Right cardiac atrium (tissue), 5 donors: Measurements from ENCODE around the gene SCG3. TPM values are rescaled to one million over a fixed set of nuclear protein-coding genes. Genes with fewer than 3 reads are reported as not detected.

Experiments used
- ATAC-seq, 2 donors: fragments of 200-7000 bp; cut with Tn5 transposase; one replicate each; pipeline versions ENCODE4 v1.8.0 to v1.9.1; 2020; ENCODE audit warnings: moderate library complexity in 2 of 2, mild to moderate bottlenecking in 1 of 2
- DNase-seq, 3 donors: peaks; one replicate each; pipeline ENCODE4 v3.0.0-alpha.2; 2020
- H3K27ac ChIP-seq: one replicate; pipeline ENCODE4 v1.5.1; 2013; ENCODE audit warnings: mild to moderate bottlenecking, low read length, control low read depth, moderate library complexity
- H3K27me3 ChIP-seq: one replicate; pipeline ENCODE4 v1.6.1; 2013; ENCODE audit not compliant: control insufficient read depth, insufficient read depth
- H3K4me1 ChIP-seq: one replicate; pipeline ENCODE4 v1.6.1; 2013; ENCODE audit warnings: low read length; ENCODE audit not compliant: control insufficient read depth, insufficient read depth
- H3K4me3 ChIP-seq: one replicate; pipeline ENCODE4 v1.5.1; 2013; ENCODE audit warnings: low read length, control low read depth
- H3K9me3 ChIP-seq: one replicate; pipeline ENCODE4 v1.6.1; 2013; ENCODE audit warnings: low read length; ENCODE audit not compliant: control insufficient read depth
- WGBS: extraction: QIAGEN DNeasy Blood & Tissue Kit; methylation state at CpG from one replicate; pipeline ENCODE4 v1.1.7; 2013; 5-methylcytosine and 5-hydroxymethylcytosine counted together
- intact Hi-C, 4 donors: fragments of 100-400 bp; cut with DNase I; formaldehyde crosslinking; loops; one replicate each; pipeline versions ENCODE4 v1.11.0 to v1.14.0; 2022 to 2023
- polyA plus RNA-seq: library from polyadenylated mRNA; stranded (reverse); fragments of 200-250 nt; gene quantifications from one replicate; pipeline ENCODE4 v1.2.3, GENCODE V29; 2013
- total RNA-seq, 4 donors: library from RNA; stranded (reverse); fragmentation: NEBNext Ultra II Directional; extraction: Animal tissue kit (Norgen Biotek cat#: 25700); gene quantifications; one replicate each; pipeline ENCODE4 v1.2.1, GENCODE V29; 2021
- donor health status: healthy with polysubstance abuse.
- donor health status: DM: no; HTN: yes; CAD: no.
- donor health status: DM: no; HTN: no; CAD: no.
- donor health status: DM: no; HTN: yes; CAD: no; lungs with severe emphysema.
- donor health status: DM: yes; HTN: yes; CAD: no.

SCG3 gene
- total and polyA plus RNA-seq, 5 donors: 0.07 to 0.15 TPM; not detected in 3

GRCh38 chr15:51658664-51659063, 22.6 kb upstream of the SCG3 start:
- H3K9me3 ChIP-seq: no peaks in the 10 kb centered on the region
- no peaks in the 10 kb centered on the region for H3K27me3 ChIP-seq
- H3K4me3 ChIP-seq: no peak overlapping the region
- H3K27ac ChIP-seq: no peak overlapping the region
- DNase-seq (no peak), ATAC-seq (no peak)
- H3K4me1 ChIP-seq: no peaks in the 10 kb centered on the region
- 86% methylated on average over 3 of the region's 3 CpGs for WGBS
- intact Hi-C loops: no loop called here

- Histone ChIP-seq H3K4me1 (no peaks in the 10 kb centered on the region), H3K27ac (no peak overlapping the region), H3K27me3 (no peaks in the 10 kb centered on the region), H3K4me3 (no peak overlapping the region), H3K9me3 (no peaks in the 10 kb centered on the region)
- DNase-seq (no peak), ATAC-seq (no peak)
- 81% methylated on average over 2 of the region's 2 CpGs for WGBS
- intact Hi-C loops: loop anchor here in 1 of 4 donors (5.0 kb wide), 1 partner anchor 96 kb away; no protein-coding TSS in a partner anchor
Measured at GRCh38 chr15:51661072-51661471, 20.2 kb upstream of the SCG3 start.

GRCh38 chr15:51667478-51667877, 13.8 kb upstream of the SCG3 start:
- intact Hi-C loops: no loop called here

GRCh38 chr15:51668446-51668845, 12.9 kb upstream of the SCG3 start:
- intact Hi-C loops: no loop called here
- Histone ChIP-seq H3K27ac (no peak overlapping the region), H3K9me3 (no peaks in the 10 kb centered on the region), H3K4me3 (no peak overlapping the region), H3K27me3 (no peaks in the 10 kb centered on the region), H3K4me1 (no peaks in the 10 kb centered on the region)
- ATAC-seq (no peak), DNase-seq (no peak)
- WGBS: 72% methylated on average over 5 of the region's 5 CpGs

More at GRCh38 chr15:51667478-51667877, 13.8 kb upstream of the SCG3 start:
- no peaks in the 10 kb centered on the region for H3K27me3 ChIP-seq
- no peaks in the 10 kb centered on the region for H3K9me3 ChIP-seq
- H3K27ac ChIP-seq: no peak overlapping the region
- no peaks in the 10 kb centered on the region for H3K4me1 ChIP-seq
- DNase-seq (no peak), ATAC-seq (no peak)
- no peak overlapping the region for H3K4me3 ChIP-seq
- 52% methylated on average over 6 of the region's 6 CpGs for WGBS

GRCh38 chr15:51669381-51669780, 11.9 kb upstream of the SCG3 start:
- no peaks in the 10 kb centered on the region for H3K9me3 ChIP-seq
- ATAC-seq: no peak
- H3K27me3 ChIP-seq: no peaks in the 10 kb centered on the region
- 71% methylated on average over 2 of the region's 2 CpGs for WGBS
- DNase-seq: no peak
- no peak overlapping the region for H3K4me3 ChIP-seq
- H3K4me1 ChIP-seq: no peaks in the 10 kb centered on the region
- H3K27ac ChIP-seq: no peak overlapping the region
- intact Hi-C loops: no loop called here

GRCh38 chr15:51672155-51672687, 9.1 kb upstream of the SCG3 start:
- H3K27me3 ChIP-seq: no peaks in the 10 kb centered on the region
- no peaks in the 10 kb centered on the region for H3K4me1 ChIP-seq
- ATAC-seq (no peak), DNase-seq (no peak)
- no peak overlapping the region for H3K27ac ChIP-seq
- no peaks in the 10 kb centered on the region for H3K9me3 ChIP-seq
- intact Hi-C loops: no loop called here
- H3K4me3 ChIP-seq: no peak overlapping the region
- WGBS: 27% methylated on average over 9 of the region's 9 CpGs

- WGBS: 44% methylated on average over 2 of the region's 2 CpGs
- intact Hi-C loops: no loop called here
- Histone ChIP-seq H3K27ac (no peak overlapping the region), H3K4me3 (no peak overlapping the region), H3K9me3 (no peaks in the 10 kb centered on the region), H3K4me1 (no peaks in the 10 kb centered on the region), H3K27me3 (no peaks in the 10 kb centered on the region)
- ATAC-seq (no peak), DNase-seq (no peak)
Measured at GRCh38 chr15:51672913-51673857, 8.1 kb upstream of the SCG3 start.

- H3K27me3 ChIP-seq: no peaks in the 10 kb centered on the region
- no peak overlapping the region for H3K27ac ChIP-seq
- intact Hi-C loops: no loop called here
- no peaks in the 10 kb centered on the region for H3K9me3 ChIP-seq
- DNase-seq (no peak), ATAC-seq (no peak)
- WGBS: 39% methylated on average over 1 of the region's 1 CpG
- H3K4me1 ChIP-seq: no peaks in the 10 kb centered on the region
- no peak overlapping the region for H3K4me3 ChIP-seq
Measured at GRCh38 chr15:51675234-51675633, 6.1 kb upstream of the SCG3 start.

- no peak for ATAC-seq
- WGBS: 96% methylated on average over 1 of the region's 1 CpG
Measured at GRCh38 chr15:51677021-51677420, 4.3 kb upstream of the SCG3 start.

GRCh38 chr15:51677452-51677851, 3.9 kb upstream of the SCG3 start:
- H3K9me3 ChIP-seq: no peaks in the 10 kb centered on the region
- H3K27me3 ChIP-seq: no peaks in the 10 kb centered on the region
- H3K4me3 ChIP-seq: no peak overlapping the region
- H3K4me1 ChIP-seq: no peaks in the 10 kb centered on the region
- no peak for DNase-seq
- 77% methylated on average over 2 of the region's 2 CpGs for WGBS
- no peak for ATAC-seq
- H3K27ac ChIP-seq: no peak overlapping the region
- intact Hi-C loops: no loop called here

More at GRCh38 chr15:51677021-51677420, 4.3 kb upstream of the SCG3 start:
- Histone ChIP-seq H3K27me3 (no peaks in the 10 kb centered on the region), H3K27ac (no peak overlapping the region), H3K4me1 (no peaks in the 10 kb centered on the region), H3K9me3 (no peaks in the 10 kb centered on the region), H3K4me3 (no peak overlapping the region)
- intact Hi-C loops: no loop called here
- no peak for DNase-seq

GRCh38 chr15:51678096-51678495, 3.2 kb upstream of the SCG3 start:
- intact Hi-C loops: no loop called here
- no peak for DNase-seq
- H3K4me1 ChIP-seq: no peaks in the 10 kb centered on the region
- WGBS: 60% methylated on average over 2 of the region's 2 CpGs
- H3K9me3 ChIP-seq: no peaks in the 10 kb centered on the region
- no peak for ATAC-seq
- H3K27me3 ChIP-seq: no peaks in the 10 kb centered on the region
- no peak overlapping the region for H3K4me3 ChIP-seq
- H3K27ac ChIP-seq: no peak overlapping the region
